ENCODE measurements around the gene SASS6. TPM values are rescaled to one million over a fixed set of nuclear protein-coding genes. Genes with fewer than 3 reads are reported as not detected.

Gene SASS6
- total RNA-seq, result 6.5 and 7.3 TPM in 2 replicates
- 0.21 and 0.44 TPM in 2 replicates for polyA plus RNA-seq
- polyA plus RNA-seq (2011; cell fraction: cytosol; rRNA removed), result 0.68 and 0.84 TPM in 2 replicates
- polyA plus RNA-seq (2011; cell fraction: nucleus; rRNA removed), result 2.1 and 3.2 TPM in 2 replicates
- 1.5 and 2.9 TPM in 2 replicates for polyA plus RNA-seq (2012)
- polyA minus RNA-seq, result 0.51 and 1.2 TPM in 2 replicates
- polyA minus RNA-seq (2011; cell fraction: cytosol; rRNA and poly(A)+ RNA removed), result 2.6 TPM
- 1.6 and 2.5 TPM in 2 replicates for polyA minus RNA-seq (2011; cell fraction: nucleus; rRNA and poly(A)+ RNA removed)
- percentile 75 among the genes with signal in this experiment for Bru-seq, nascent RNA
- percentile 63 among the genes with signal in this experiment for BruChase-seq, experiment 1, labeled RNA remaining after a 6-hour chase
- BruChase-seq, experiment 2, labeled RNA remaining after a 2-hour chase, result percentile 77 among the genes with signal in this experiment
- long read RNA-seq, transcript SASS6-201 (17 exons, 3,880 nt), result major isoform, 5 of 11 reads
- long read RNA-seq, partial matches to known transcripts, result 0 of 11 reads
- long read RNA-seq, other reads (novel, unspliced or antisense), result 6 of 11 reads

GRCh38 chr1:100132566-100133477, at the start of gene SASS6, which contains the start of gene TRMT13:
Gene SASS6, minus strand, starts transcription at chr1:100132930. Its CDS starts 116 bp downstream, at chr1:100132814.
Gene TRMT13, plus strand, starts transcription at chr1:100133163. Its CDS starts 6 bp downstream, at chr1:100133169.
- dilution Hi-C loops (cut with MboI; ENCODE audit: extremely low pct_ligation_motif_present, low sequenced_read_pairs) (no loop called here), intact Hi-C loops (cut with micrococcal nuclease) (loop anchor here (1.0 to 10.0 kb wide), 10 partner anchors 96 to 762 kb away; partner anchors contain the start of genes CDC14A, DBT, EXTL2 and RTCA)
- peaks cover 0 to 7% of the 10 kb centered on the region in 2 experiments for H3K36me3 ChIP-seq (ENCODE audit: control insufficient read depth in 2 of 2, extremely low read depth in 1 of 2, insufficient read depth in 2 of 2, low read length in 2 of 2)
- DNase-seq (ENCODE audit: low read depth, low spot score) (peak; percentile 97), FAIRE-seq (peak; percentile 97)
- peak; percentile 87 for TF ChIP-seq POLR2AphosphoS5 (IDR thresholded peaks at IDR 0.05; ENCODE audit: insufficient read depth, low read depth, low read length)
- TF ChIP-seq FOS (IDR thresholded peaks at IDR 0.05; ENCODE audit: borderline replicate concordance, insufficient read depth, low read length), result no peak
- TF ChIP-seq POLR2A (IDR thresholded peaks at IDR 0.05; ENCODE audit: low read depth, low read length), result peak; percentile 80
- TF ChIP-seq MAX (IDR thresholded peaks at IDR 0.05; ENCODE audit: insufficient read depth, insufficient read length), result peak; percentile 74
- H3K27ac ChIP-seq (ENCODE audit: insufficient read depth, low read depth, low read length), result peak within 1 kb of the TSS; percentile 58
- peak within 1 kb of the TSS; percentile 62 for H3K9ac ChIP-seq (replicated peaks; ENCODE audit: extremely low read depth, insufficient read depth, low read length)
- H3K4me3 ChIP-seq (replicated peaks in 1 of 3; ENCODE audit: insufficient read depth in 1 of 3, low read depth in 1 of 3, low read length in 3 of 3), result peak within 1 kb of the TSS; percentile 61 to 99 (median 85)
- ChIA-PET CTCF (interaction anchor here (0.9 to 1.4 kb wide), 8 partner anchors 9 to 736 kb away, joined by 3 to 11 read pairs (median 4); no protein-coding TSS in a partner anchor), POLR2A (no interaction called here)
- H3K9me1 ChIP-seq (replicated peaks; ENCODE audit: control insufficient read depth, extremely low read depth, insufficient read depth, low read length), result no peaks in the 10 kb centered on the region
- H3K9me3 ChIP-seq (replicated peaks; ENCODE audit: control insufficient read depth, insufficient read depth, low read length), result no peaks in the 10 kb centered on the region
- peaks cover 45% of the 10 kb centered on the region for H3K79me2 ChIP-seq (ENCODE audit: control insufficient read depth, insufficient read depth, low read length)
- BruUV-seq (replicated peaks), result TSS peak; percentile 70
- H3K4me2 ChIP-seq (ENCODE audit: insufficient read depth, low read length), result peak within 1 kb of the TSS; percentile 96
- no peaks in the 10 kb centered on the region for H4K20me1 ChIP-seq (replicated peaks; ENCODE audit: control insufficient read depth, extremely low read depth, insufficient read depth, low read length)
- H3K27me3 ChIP-seq (ENCODE audit: control insufficient read depth in 2 of 2, insufficient read depth in 2 of 2, low read length in 2 of 2), result no peaks in the 10 kb centered on the region
- H2AFZ ChIP-seq (ENCODE audit: low read depth, low read length), result peak within 1 kb of the TSS; percentile 99
- peaks cover 24% of the 10 kb centered on the region for H3K4me1 ChIP-seq (ENCODE audit: control insufficient read depth, extremely low read depth, insufficient read depth, low read length)
